GM18502 (cell line): ENCODE results near the gene ZNF597.
"Not testable (repeated sequence)": the region's sequence is repeated elsewhere in the genome, so short reads cannot be mapped to it uniquely, and the experiment has no call there.

Source experiments
- ATAC-seq: cut with Tn5 transposase; IDR thresholded peaks from one replicate; pipeline ENCODE4 v1.9.1; 2021; ENCODE audit warnings: mild to moderate bottlenecking; ENCODE audit not compliant: unreplicated experiment, poor library complexity

Gene ZNF597

DNA sequence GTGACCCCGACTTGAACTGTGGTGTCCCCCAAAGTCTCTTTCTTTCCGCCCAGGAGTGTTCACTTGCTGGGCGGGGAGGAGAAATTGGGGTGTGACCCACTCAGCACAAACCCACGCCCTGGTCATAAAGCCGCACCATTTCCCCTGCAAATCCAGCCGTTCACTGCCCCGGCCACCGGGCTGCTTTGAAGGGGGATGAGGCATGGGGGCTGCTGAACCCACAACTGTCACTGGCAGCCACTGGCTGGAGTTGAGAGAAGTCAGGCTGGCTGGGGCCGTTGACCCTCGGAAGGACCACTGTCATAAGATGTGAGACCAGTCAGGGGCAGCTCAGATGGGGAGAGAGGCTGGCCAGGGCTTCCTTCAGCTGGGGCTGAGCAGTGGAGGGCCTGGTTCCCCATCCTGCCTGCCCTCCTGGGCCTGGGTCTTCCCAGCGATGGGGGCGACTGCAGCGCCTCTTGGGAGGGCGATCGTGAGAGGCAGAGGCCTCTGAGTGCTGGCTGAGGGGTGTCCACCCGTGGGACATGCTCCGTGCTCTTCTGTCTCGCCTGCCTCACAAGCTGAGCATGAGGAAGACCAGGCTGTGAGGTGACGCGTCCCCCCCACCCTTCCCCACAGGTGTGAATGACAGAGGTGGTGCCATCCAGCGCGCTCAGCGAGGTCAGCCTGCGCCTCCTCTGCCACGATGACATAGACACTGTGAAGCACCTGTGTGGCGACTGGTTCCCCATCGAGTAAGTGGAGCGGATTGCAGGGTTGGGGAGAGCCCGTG, 32.5 kb upstream of the ZNF597 start:
- ATAC-seq: no peak

GRCh38 chr16:3474870-3475269, 31.6 kb upstream of the ZNF597 start:
- ATAC-seq: not testable (repeated sequence)

GRCh38 chr16:3474136-3474779, 31.0 kb upstream of the ZNF597 start:
- ATAC-seq: no peak

GRCh38 chr16:3473596-3473943, 30.3 kb upstream of the ZNF597 start:
- not testable (repeated sequence) for ATAC-seq

- ATAC-seq: no peak
These were observed 29.7 kb upstream of the ZNF597 start for GRCh38 chr16:3472878-3473595.

GRCh38 chr16:3471518-3472176, 28.3 kb upstream of the ZNF597 start:
- no peak for ATAC-seq

GRCh38 chr16:3470723-3471122, 27.4 kb upstream of the ZNF597 start:
- ATAC-seq: no peak

DNA sequence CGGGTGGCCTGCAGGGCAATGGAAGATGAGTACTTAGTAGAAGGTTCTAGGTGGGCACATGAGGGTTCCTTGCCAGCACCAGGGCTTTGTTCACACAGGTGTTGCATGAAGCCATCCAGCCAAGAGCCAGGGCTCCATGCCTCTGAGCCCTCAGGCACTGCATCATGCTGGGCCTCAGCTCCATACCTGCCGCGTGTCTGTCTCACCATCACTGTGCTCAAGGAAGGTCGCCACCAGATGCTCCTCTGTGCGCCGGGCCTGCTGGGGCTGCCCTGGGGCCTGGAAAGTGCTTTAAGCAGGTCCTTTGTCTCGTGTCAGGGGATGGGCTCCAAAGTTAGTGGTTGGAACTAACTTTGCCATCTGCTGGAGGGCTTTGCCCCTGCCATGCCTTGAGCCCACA, 26.4 kb upstream of the ZNF597 start:
- no peak for ATAC-seq

DNA sequence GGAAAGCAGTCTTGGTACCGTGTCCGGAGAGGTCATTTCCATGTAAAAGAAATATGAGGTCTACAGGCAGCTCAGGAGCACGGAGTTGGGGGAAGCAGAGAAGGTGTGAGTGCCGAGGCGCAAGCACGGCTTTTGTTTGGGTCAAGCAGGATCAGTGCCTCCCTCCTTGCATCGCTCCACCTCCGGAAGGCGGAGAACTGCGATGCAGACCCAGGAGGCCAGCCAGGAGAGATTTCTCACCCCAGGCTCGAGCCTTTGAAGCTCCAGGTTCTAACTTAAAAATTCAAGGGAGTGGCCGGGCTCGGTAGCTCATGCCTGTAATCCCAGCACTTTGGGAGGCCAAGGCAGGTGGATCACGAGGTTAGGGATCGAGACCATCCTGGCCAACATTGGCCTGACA, 25.2 kb upstream of the ZNF597 start:
- ATAC-seq: no peak

DNA sequence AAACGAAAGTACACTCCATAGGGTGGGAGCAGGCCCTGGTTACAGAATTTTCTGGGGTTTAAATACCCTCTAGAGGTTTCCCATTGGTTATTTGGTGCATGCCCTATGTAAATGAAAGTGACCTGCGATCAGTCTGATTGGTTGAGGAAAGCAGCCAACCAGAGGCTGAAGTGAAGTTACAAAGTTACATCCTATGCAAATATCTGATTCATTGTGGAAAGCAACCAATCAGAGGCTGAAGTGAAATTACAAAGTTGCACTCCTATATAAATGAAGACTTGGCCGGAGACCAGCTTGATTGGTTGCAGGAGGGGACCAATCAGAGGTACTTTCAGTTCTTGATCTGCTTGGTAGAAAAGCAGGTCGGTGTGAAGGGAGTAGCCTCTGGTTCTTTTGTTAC, 24.6 kb upstream of the ZNF597 start:
- no peak for ATAC-seq

GRCh38 chr16:3467182-3467581, 23.9 kb upstream of the ZNF597 start:
- no peak for ATAC-seq

- ATAC-seq: no peak
These were observed 22.7 kb upstream of the ZNF597 start for GRCh38 chr16:3465911-3466584.

DNA sequence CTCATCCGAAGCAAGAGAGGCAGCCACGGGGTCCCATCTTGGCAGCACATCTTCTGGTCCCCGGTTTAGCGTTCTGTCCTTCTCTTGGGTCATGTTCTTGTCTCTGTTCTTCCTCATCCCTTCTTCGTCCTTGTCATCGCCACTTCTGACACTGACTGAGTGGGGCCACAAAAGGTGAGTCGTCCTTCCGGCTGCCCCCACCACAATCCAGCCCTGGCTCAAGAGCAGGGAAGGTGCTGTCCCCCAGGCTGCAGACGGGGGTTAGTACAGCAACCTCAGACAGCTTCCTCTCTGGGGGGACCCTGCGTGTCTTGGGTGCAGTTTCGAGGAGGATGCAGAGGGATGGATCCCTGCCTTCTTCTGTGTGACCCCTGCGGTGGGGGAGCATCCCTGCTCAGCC, 22.0 kb upstream of the ZNF597 start:
- ATAC-seq: no peak

- no peak for ATAC-seq
These were observed 17.8 kb upstream of the ZNF597 start for GRCh38 chr16:3461151-3461550.

DNA sequence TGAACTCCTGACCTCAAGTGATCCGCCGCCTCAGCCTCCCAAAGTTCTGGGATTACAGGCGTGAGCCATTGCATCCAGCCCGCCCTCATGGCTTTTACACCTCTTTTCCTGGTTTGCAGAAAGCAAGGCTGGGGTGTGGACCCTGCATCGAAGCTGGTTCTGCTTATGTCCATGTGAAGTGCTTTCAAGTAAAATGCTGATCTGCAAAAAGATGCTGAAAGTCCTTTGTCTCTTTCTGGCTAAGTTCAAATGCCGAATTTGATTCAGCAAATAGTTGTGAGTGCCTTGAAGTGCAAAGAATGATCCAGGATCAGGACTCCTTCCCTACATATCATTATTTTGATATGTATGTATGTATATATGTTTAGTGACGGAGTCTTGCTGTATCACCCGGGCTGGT, 17.3 kb upstream of the ZNF597 start:
- no peak for ATAC-seq

- no peak for ATAC-seq
These were observed 16.8 kb upstream of the ZNF597 start for GRCh38 chr16:3460121-3460520.

- no peak for ATAC-seq
These were observed 16.2 kb upstream of the ZNF597 start for GRCh38 chr16:3459401-3460090.

DNA sequence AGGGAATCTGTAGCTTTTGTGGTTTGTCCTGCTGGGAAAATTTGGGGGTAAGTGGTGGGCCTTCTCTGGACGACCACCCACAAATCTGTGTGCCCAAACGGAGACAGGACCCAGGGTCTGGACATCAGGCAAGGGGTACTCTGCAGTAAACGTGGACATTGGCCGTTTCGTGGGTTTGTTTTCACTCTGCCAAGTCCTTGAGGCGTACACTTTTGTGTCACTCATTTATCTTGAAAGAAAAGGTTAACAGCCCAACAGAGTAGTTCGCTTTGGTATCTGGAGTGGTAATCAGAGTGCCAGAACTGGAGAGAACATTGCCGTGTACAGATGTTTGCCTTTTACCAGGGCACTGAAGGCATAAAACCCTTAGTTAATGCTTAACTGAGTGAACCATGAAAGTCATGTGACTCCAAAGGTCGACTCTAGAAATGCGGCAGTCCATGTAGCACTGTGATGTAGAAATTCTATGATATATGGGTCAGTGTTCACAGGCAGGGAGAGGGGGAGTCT, 15.6 kb upstream of the ZNF597 start:
- ATAC-seq: no peak

DNA sequence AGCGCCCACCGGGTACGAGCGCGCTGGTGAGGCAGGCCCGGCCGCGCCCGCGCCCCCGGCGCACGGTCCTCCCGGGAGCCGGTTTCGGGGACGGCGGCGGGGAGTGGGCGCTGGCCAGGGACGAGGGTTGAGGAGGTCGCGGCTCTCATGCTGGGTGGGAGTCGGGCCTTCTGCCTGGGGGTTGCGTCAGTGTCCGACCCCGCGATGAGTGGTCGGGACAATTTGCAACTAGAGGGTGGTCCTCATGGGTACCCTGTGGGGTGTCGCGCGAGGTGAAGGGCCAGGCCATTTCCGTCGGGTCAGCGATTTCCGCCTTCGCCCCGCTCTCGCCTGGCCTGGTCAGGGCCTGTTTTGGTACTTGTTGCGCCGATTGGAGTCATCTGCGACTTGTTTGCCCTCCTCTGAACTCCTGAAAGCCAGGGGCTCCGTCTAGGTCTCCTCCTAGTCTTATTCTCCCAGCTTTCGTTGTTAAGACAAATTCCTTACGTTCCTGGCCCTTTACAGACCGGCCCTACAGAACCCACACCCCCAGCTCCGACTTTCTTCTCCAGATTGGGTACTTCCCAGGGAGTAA, 15.1 kb upstream of the ZNF597 start:
- peak; percentile 26 for ATAC-seq
